Measurements from ENCODE around the gene USP12. TPM values are rescaled to one million over a fixed set of nuclear protein-coding genes. Genes with fewer than 3 reads are reported as not detected.

The USP12 gene
- total and polyA plus RNA-seq, 2 experiments from 2014 or later: 18.4 to 39.3 TPM

DNA sequence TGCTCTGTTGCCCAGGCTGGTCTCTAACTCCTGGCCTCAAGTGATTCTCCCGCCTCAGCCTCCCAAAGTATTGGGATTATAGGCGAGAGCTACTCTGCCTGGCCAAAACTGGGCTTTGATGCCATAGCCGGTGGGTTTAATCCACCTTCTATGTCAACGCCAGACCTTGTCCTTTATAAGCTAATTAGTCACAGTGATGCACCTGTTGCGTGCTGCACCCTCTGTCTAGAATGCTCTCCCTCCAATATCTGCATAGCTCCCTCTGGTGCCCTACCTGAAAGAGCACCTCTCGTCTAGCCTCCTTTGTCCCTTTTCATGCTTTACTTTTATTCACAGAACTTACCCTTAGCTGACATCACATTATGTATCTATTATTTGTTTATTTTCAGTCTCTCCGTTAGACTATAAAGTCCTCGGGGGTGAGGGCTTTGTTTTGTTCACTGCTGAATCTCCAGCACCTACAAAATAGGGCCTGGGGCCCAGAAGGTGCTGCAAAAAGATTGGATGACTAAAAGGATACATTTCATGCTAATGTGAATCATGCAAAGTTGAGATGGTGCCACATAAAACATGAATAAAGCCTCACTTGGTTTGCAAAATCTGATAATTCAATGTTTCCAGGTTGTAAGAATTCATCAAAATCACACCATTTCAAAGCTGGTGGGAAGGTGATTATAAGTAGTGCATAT lies 148.1 kb downstream of the USP12 start:
- H3K4me3 Mint-ChIP-seq: no peak overlapping the region
- H3K4me1 Mint-ChIP-seq: peaks cover 12% of the 10 kb centered on the region
- no peak for ATAC-seq
- Histone ChIP-seq H3K9me2 (ENCODE audit: insufficient read depth) (no peaks in the 10 kb centered on the region), H3F3A (replicated peaks; ENCODE audit: low read depth) (no peaks in the 10 kb centered on the region), H3K4me3 (no peak overlapping the region), H4K20me1 (replicated peaks; ENCODE audit: insufficient read depth) (no peaks in the 10 kb centered on the region), H3K27ac (ENCODE audit: low read depth) (no peak overlapping the region), H3K4me2 (no peak overlapping the region), H3K27me3 (ENCODE audit: insufficient read depth) (no peaks in the 10 kb centered on the region), H3K79me2 (replicated peaks; ENCODE audit: insufficient read depth) (no peaks in the 10 kb centered on the region), H3K36me3 (ENCODE audit: insufficient read depth) (no peaks in the 10 kb centered on the region), H3K4me1 (ENCODE audit: insufficient read depth) (peaks cover 8% of the 10 kb centered on the region), H2AFZ (no peak overlapping the region)
- no peak for DNase-seq (ENCODE audit: low spot score)
- peaks cover 16% of the 10 kb centered on the region for H3K27me3 Mint-ChIP-seq (ENCODE audit: insufficient read depth, low read depth, poor library complexity)
- TF ChIP-seq EZH2phosphoT487 (IDR thresholded peaks at IDR 0.05; ENCODE audit: unreplicated experiment) (no peak), STAT1 (IDR thresholded peaks at IDR 0.05; ENCODE audit: unreplicated experiment) (no peak), POLR2AphosphoS5 (IDR thresholded peaks at IDR 0.05; ENCODE audit: low read depth) (no peak), EZH2 (IDR thresholded peaks at IDR 0.05; ENCODE audit: low read depth, unreplicated experiment) (no peak), CREB1 (CRISPR knock-in tag; IDR thresholded peaks at IDR 0.05; ENCODE audit: low read depth) (no peak)
- TF ChIP-seq, protein P1, sequence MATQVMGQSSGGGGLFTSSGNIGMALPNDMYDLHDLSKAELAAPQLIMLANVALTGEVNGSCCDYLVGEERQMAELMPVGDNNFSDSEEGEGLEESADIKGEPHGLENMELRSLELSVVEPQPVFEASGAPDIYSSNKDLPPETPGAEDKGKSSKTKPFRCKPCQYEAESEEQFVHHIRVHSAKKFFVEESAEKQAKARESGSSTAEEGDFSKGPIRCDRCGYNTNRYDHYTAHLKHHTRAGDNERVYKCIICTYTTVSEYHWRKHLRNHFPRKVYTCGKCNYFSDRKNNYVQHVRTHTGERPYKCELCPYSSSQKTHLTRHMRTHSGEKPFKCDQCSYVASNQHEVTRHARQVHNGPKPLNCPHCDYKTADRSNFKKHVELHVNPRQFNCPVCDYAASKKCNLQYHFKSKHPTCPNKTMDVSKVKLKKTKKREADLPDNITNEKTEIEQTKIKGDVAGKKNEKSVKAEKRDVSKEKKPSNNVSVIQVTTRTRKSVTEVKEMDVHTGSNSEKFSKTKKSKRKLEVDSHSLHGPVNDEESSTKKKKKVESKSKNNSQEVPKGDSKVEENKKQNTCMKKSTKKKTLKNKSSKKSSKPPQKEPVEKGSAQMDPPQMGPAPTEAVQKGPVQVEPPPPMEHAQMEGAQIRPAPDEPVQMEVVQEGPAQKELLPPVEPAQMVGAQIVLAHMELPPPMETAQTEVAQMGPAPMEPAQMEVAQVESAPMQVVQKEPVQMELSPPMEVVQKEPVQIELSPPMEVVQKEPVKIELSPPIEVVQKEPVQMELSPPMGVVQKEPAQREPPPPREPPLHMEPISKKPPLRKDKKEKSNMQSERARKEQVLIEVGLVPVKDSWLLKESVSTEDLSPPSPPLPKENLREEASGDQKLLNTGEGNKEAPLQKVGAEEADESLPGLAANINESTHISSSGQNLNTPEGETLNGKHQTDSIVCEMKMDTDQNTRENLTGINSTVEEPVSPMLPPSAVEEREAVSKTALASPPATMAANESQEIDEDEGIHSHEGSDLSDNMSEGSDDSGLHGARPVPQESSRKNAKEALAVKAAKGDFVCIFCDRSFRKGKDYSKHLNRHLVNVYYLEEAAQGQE (IDR thresholded peaks at IDR 0.05; ENCODE audit: unreplicated experiment): no peak
- TF ChIP-seq, protein P2, sequence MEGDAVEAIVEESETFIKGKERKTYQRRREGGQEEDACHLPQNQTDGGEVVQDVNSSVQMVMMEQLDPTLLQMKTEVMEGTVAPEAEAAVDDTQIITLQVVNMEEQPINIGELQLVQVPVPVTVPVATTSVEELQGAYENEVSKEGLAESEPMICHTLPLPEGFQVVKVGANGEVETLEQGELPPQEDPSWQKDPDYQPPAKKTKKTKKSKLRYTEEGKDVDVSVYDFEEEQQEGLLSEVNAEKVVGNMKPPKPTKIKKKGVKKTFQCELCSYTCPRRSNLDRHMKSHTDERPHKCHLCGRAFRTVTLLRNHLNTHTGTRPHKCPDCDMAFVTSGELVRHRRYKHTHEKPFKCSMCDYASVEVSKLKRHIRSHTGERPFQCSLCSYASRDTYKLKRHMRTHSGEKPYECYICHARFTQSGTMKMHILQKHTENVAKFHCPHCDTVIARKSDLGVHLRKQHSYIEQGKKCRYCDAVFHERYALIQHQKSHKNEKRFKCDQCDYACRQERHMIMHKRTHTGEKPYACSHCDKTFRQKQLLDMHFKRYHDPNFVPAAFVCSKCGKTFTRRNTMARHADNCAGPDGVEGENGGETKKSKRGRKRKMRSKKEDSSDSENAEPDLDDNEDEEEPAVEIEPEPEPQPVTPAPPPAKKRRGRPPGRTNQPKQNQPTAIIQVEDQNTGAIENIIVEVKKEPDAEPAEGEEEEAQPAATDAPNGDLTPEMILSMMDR (conservative IDR thresholded peaks at IDR 0.05; ENCODE audit: low read depth in 2 of 2): peak in 1 of 2 experiments; percentile 33; a peak in 1 of 4 replicates
- H3K27ac Mint-ChIP-seq: no peak overlapping the region
- H3K9me3 Mint-ChIP-seq: peaks cover 6% of the 10 kb centered on the region
- H3K36me3 Mint-ChIP-seq (ENCODE audit: low read depth): peaks cover 3% of the 10 kb centered on the region; the same call in 2 of the 3 replicates

DNA sequence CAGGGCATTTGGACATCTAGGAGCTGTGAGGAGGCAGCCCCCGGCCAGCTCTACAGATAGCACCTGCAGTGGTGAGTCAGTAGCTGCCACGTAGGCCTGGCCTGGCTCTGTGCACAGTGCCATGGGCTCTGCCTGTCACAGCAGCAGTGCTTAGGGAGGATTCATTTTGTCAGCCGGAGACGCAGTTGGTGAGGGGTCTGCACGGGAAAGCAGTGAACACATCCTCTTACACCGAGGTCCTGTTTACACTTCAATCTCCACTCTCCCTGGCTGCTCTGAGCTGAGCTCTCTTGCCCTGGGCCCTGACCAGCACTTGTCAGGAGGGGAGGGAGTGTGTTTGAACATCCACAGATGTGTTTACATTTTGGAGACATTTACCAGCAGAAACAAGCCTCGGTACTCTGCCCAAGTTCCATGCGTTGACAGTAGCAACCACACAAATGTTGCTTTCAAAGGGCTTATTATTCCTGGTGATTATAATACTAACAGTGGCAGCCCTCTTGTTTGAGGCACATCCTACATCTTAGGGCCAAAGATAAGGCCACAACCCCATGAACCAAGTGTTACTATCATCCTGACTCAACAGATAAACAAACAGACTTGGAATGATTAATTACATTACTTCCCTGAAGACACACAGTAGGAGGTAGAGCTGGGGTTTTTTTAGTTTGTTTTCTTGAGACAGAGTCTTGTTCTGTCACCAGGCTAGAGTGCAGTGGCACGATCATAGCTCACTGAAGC lies 148.9 kb downstream of the USP12 start:
- H3K4me1 Mint-ChIP-seq: peaks cover 16% of the 10 kb centered on the region
- Histone ChIP-seq H3K4me3 (no peak overlapping the region), H3K27ac (ENCODE audit: low read depth) (no peak overlapping the region), H4K20me1 (replicated peaks; ENCODE audit: insufficient read depth) (no peaks in the 10 kb centered on the region), H2AFZ (peak overlapping the region; percentile 47; the same call in 1 of the 2 replicates), H3K27me3 (ENCODE audit: insufficient read depth) (no peaks in the 10 kb centered on the region), H3F3A (replicated peaks; ENCODE audit: low read depth) (no peaks in the 10 kb centered on the region), H3K4me1 (ENCODE audit: insufficient read depth) (peaks cover 11% of the 10 kb centered on the region), H3K4me2 (no peak overlapping the region), H3K79me2 (replicated peaks; ENCODE audit: insufficient read depth) (no peaks in the 10 kb centered on the region), H3K9me2 (ENCODE audit: insufficient read depth) (no peaks in the 10 kb centered on the region), H3K36me3 (ENCODE audit: insufficient read depth) (no peaks in the 10 kb centered on the region)
- H3K27ac Mint-ChIP-seq: no peak overlapping the region
- H3K4me3 Mint-ChIP-seq: no peak overlapping the region
- ATAC-seq (no peak), DNase-seq (ENCODE audit: low spot score) (no peak)
- H3K36me3 Mint-ChIP-seq (ENCODE audit: low read depth): peaks cover 3% of the 10 kb centered on the region; the same call in 2 of the 3 replicates
- H3K9me3 Mint-ChIP-seq: peaks cover 6% of the 10 kb centered on the region
- TF ChIP-seq EZH2phosphoT487 (IDR thresholded peaks at IDR 0.05; ENCODE audit: unreplicated experiment) (no peak), POLR2AphosphoS5 (IDR thresholded peaks at IDR 0.05; ENCODE audit: low read depth) (no peak), EZH2 (IDR thresholded peaks at IDR 0.05; ENCODE audit: low read depth, unreplicated experiment) (no peak), CREB1 (CRISPR knock-in tag; IDR thresholded peaks at IDR 0.05; ENCODE audit: low read depth) (no peak), JUNB (IDR thresholded peaks at IDR 0.05; ENCODE audit: unreplicated experiment) (no peak)
- H3K27me3 Mint-ChIP-seq (ENCODE audit: insufficient read depth, low read depth, poor library complexity): peaks cover 16% of the 10 kb centered on the region

Data from GM23338 (cell line).